ENCODE data around the gene ZFYVE19.
A peak's percentile ranks its signal among the peaks of the same experiment; 100 is the strongest.
"Not testable (repeated sequence)": the region's sequence is repeated elsewhere in the genome, so short reads cannot be mapped to it uniquely, and the experiment has no call there.

The ZFYVE19 gene

DNA sequence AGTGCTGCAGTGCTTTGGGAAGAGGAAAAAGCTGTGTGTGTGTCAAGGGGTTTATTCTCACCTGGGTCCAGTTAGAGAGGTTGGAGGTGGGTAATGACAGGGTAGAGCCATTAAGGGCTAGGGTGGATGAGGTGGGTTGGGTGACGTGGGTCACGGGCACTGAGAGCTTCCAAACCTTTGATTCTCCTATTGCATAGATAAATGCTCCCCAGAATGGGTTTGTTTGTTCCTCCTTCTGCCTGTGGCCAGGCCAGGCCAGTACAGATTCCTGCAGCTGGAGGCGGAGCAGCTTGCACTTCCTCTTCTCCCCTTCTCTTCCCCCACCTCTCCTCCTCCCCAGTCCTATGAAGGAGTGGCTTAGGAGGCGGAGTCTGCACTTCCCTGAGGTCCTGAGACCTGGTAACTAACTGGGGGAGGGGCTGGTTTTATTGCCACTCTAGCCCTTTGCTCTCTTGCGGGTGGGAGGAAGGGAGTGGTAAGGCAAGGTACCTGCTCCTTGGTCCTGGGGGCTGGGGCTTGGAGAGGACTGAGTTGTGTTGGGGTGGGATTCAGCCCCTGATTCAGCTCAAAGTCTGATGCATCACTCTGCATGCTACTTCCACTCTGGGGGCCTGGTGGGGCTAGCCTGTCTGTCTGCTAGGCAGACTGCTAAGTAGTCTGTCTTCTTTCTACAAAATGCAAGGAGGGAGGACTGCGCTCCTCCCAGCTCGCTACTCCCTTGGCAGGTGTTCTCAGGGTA, 40.5 kb downstream of the ZFYVE19 start:
- DNase-seq (ENCODE audit: low read depth in 2 of 2), result no peak

DNA sequence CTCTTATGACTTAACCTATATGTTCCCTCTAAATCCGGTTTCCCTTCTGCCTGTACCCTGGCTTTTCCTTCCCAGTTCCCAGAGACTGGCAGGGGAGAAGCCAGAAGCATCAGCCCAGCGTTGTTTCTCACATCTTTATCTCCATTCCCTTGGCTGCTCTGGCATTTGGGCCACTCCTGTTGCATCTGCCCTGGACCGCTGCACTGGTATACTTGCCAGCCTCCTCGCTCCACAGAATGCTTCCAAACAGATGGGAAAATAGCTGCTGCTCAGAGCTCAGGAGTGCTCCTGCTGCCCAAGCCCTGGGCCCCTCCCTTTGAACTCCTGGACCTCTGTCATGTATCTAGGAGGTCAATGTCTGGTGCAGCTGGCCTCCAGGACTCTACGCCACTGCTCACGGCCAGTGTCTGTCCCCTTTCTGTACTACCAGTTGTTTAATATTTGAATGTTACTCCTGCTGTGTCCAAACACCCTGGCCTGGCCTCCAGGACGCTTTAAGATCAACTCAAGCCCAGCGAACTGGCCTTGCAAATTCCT, 43.8 kb downstream of the ZFYVE19 start:
- DNase-seq (ENCODE audit: low read depth in 2 of 2), result no peak

DNA sequence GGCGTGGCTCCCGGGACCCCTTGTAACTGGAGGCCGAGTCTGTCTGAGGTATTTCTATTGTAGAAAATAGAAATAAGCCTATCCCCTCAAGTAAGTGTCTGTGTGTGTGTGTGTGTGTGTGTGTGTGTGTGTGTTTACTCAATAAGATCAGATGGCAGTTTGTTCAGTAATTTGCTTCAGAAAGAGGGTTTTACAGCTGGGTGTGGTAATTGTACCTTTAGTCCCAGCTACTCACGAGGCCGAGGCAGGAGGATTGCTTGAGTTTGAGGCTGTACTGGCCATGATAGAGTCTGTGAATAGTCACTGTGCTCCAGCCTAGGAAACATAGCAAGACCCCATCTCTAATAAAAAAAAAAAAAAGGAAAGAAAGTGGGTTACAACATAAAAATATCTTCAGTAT, 45.6 kb downstream of the ZFYVE19 start:
- DNase-seq (ENCODE audit: low read depth in 2 of 2), result no peak

DNA sequence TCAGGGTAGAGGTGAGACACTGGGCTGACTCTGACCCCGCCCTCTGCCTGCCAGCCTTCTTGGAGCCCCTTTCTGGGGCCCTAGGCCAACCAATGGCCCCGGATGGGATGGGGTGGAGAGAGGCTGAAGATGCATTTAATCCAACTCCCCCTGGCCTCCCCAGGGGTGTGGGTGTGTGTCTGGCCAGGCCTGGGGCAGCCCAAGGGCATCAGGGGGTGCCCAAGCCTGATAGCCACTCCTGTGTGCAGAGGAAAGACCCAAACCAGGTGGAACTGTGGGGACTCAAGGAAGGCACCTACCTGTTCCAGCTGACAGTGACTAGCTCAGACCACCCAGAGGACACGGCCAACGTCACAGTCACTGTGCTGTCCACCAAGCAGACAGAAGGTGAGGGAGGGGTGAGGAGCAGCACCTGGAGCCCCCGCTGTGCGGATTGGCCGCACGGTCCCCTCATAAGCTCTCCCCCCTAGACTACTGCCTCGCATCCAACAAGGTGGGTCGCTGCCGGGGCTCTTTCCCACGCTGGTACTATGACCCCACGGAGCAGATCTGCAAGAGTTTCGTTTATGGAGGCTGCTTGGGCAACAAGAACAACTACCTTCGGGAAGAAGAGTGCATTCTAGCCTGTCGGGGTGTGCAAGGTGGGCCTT, 46.5 kb downstream of the ZFYVE19 start:
- no peak for DNase-seq (ENCODE audit: low read depth in 2 of 2)

DNA sequence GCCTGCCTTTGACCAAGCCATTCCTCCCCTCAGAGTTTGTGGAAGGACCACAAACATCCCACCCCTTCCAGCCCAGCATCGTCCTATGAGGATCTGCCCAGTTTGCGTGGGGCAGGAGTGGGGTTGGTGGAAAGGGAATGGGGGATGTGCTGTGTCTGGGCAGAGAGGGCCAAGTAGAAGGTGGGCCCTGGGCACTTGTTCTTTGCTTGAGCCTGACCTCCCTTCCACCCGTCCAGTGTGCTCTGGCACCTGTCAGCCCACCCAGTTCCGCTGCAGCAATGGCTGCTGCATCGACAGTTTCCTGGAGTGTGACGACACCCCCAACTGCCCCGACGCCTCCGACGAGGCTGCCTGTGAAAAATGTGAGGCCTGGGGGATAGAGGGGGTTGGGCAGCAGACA, 47.3 kb downstream of the ZFYVE19 start:
- no peak for DNase-seq (ENCODE audit: low read depth in 2 of 2)

DNA sequence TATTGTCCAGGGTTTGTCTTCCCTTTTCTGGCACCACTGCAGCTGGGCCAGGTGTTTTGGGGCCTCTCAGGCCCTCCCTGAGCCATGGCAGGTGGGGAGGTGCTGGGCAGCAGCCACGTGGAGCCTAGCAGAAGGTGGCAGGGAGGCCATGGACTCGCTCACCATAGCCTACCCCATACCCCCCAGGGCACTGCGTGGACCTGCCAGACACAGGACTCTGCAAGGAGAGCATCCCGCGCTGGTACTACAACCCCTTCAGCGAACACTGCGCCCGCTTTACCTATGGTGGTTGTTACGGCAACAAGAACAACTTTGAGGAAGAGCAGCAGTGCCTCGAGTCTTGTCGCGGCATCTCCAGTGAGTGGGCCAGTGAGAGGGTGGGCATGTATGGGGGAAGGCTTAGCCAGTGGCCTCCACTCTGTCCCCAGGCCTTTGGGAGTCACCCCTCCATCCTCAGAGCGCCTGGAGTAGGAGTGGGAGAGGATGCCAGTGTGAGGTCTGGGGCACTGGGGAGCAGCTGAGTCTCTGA, 48.9 kb downstream of the ZFYVE19 start:
- DNase-seq (ENCODE audit: low read depth in 2 of 2), result no peak

DNA sequence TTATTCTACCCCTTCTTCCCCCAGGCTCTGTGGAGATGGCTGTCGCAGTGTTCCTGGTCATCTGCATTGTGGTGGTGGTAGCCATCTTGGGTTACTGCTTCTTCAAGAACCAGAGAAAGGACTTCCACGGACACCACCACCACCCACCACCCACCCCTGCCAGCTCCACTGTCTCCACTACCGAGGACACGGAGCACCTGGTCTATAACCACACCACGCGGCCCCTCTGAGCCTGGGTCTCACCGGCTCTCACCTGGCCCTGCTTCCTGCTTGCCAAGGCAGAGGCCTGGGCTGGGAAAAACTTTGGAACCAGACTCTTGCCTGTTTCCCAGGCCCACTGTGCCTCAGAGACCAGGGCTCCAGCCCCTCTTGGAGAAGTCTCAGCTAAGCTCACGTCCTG, 49.9 kb downstream of the ZFYVE19 start:
- no peak for DNase-seq (ENCODE audit: low read depth in 2 of 2)

DNA sequence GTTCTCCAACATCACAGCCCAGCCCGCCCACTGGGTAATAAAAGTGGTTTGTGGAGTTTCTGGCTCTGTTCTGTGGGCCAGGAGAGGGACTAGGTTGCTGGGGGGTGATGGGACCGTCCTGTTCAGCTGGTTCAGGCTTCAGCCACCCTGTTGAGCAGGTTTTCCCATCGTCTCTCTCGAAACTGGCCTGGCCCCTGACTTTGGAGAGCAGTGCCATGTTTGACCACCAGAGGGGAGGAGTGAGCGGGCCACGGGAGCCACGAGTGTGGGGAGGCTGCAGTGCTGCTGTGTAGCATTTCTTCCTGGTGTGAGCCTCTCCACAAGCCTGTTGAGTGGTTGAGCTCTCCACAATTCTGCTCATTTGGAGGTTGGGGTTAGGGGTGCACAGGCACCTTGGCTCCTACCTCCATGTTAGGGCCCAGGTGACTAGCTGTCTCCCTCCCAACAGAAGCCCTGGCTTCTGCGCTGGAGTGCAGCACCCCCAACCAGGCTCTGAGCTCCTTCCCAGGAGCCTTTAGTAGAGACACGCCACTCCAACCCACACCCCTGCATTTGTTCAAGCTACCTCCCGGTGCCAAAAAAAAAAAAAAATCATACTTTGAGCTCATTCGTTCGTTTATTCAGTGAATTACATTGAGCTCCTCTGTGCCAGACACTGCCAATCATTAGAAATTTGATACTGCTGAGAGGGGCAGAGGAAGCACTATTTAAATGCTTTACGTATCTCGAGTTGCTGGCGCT, 50.9 kb downstream of the ZFYVE19 start:
- DNase-seq (ENCODE audit: low read depth in 2 of 2), result peak; percentile 43 to 63

DNA sequence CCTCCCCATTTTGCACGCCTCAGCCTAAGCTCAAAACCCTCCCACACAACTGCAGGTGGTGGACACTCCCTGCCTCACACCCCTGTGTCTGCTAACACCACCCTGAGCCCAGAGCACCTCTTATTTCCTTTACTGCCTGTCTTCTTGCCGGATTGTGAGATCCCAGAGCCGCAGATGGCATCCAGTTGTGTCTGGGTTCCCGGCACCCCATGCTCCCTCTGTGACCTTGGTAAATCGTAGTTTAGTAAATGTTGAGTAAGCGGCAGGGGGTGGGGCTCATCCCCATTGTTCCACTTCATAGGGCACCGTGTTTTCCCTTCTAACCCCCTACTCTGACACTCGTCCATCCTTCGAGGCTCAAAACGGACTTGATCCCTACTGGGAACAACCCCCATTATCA, 51.8 kb downstream of the ZFYVE19 start:
- DNase-seq (ENCODE audit: low read depth in 2 of 2), result no peak

DNA sequence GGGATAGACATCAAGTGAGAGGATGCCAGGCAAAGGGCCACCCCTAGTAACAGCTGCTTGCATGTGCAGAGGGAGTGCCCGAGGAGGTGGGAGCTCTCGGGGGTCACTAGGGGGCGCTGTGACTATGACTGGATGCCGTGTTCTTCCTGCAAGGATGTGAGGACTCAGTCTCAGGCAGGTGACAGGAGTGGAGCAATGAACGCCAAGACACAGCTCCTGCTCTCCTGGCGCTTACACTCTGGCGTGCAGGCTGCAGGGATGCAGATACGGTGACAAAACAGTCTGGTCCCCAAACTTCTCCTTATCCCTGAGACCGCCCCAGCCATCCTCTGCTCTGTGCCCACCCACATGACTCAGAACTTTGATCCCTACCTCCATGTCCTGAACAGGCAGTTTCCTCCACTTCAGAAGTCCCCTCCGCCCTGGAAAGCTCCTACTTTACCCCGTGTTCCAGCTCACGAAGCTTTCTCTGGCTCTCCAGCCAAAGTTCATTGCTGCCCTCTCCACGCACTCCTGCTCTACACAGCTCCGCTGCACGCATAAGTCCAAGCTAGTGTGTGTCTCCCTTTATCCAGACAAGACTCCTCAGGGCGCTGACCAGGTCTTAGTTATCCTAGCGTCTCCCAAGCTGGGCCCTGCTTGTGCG, 52.4 kb downstream of the ZFYVE19 start:
- DNase-seq (ENCODE audit: low read depth in 2 of 2), result peak; percentile 51 to 59

DNA sequence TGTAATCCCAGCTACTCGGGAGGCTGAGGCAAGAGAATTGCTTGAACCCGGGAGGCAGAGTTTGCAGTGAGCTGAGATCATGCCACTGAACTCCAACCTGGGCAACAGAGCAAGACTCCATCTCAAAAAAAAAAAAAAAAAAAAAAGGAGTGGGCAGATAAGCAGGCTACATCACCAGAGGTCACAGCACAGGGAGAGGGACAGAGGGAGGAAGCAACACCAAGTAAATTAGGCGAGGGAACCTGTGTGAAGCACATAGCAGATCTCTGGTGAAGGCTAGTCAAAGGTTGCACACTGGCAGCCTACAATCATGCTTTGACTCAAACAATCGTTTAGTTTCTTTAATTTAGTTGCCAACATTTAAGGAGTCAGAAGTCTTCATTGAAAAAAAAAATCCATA, 54.3 kb downstream of the ZFYVE19 start:
- DNase-seq (ENCODE audit: low read depth in 2 of 2), result not testable (repeated sequence)

DNA sequence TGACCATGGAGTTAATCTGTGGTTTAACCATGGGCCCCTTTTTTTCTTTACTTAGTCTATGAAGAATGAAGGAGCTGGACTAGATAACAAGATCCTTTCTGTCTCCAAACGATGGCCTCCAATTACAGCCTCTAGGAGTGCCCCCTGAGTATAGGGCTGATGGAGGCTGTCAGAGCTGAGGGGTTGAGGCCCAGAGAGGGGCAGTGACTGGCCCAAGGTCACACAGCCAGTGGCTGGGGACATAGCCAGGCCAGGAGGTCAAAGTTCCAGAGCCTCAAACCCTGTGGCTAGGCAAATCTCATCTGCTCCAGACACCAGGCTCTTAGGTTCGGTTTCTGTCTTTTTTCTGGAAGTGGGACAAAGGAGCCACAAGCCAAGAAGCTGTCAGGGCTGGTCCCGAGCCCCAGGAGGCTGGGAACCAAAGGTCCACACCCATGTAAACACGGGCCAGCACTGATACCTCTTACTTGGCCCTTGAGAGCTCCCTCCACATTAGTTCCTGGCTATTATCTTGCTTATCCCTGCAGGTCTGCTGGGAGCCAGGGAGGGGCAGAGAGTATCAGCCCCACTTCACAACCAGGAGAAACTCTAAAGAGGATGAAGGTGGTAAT, 56.9 kb downstream of the ZFYVE19 start:
- no peak for DNase-seq (ENCODE audit: low read depth in 2 of 2)
